Left colon (tissue), 2 donors: Measurements from ENCODE around the gene SEPSECS. TPM values are rescaled to one million over a fixed set of nuclear protein-coding genes. Genes with fewer than 3 reads are reported as not detected.

Source experiments
- total RNA-seq, 2 donors: library from RNA; stranded (reverse); fragmentation: NEBNext Ultra II Directional; extraction: Animal tissue kit (Norgen Biotek cat#: 25700); gene quantifications; one replicate each; pipeline ENCODE4 v1.2.1, GENCODE V29; 2021
- donor health status: DM: no; HTN: no; CAD: no.
- donor health status: DM: yes; HTN: yes; CAD: no.

The SEPSECS gene
- total RNA-seq, 2 donors from 2014 or later: 11.1 to 17.7 TPM

Other genes starting within 250 kb of the SEPSECS start
- 10 to 100 TPM; 14.2 to 15.4 TPM for gene CCDC149, start 247.4 kb downstream of the SEPSECS start, total RNA-seq
- gene LGI2, start 129.5 kb downstream of the SEPSECS start, total RNA-seq: under 1 TPM; 0.12 to 0.53 TPM
- 10 to 100 TPM; 23.8 to 28.4 TPM for gene PI4K2B, start 73.6 kb upstream of the SEPSECS start, total RNA-seq
- 1 to 10 TPM; 7.3 to 7.7 TPM for gene ZCCHC4, start 152.3 kb upstream of the SEPSECS start, total RNA-seq
- gene ANAPC4, start 216.8 kb upstream of the SEPSECS start, total RNA-seq: 10 to 100 TPM; 26.4 to 30.3 TPM